GM19043 (cell line): ENCODE measurements around the gene CTBP2.

Experiments used
- ATAC-seq: cut with Tn5 transposase; IDR thresholded peaks from one replicate; pipeline ENCODE4 v1.9.1; 2021; ENCODE audit warnings: low read depth; ENCODE audit not compliant: unreplicated experiment

CTBP2 gene

DNA sequence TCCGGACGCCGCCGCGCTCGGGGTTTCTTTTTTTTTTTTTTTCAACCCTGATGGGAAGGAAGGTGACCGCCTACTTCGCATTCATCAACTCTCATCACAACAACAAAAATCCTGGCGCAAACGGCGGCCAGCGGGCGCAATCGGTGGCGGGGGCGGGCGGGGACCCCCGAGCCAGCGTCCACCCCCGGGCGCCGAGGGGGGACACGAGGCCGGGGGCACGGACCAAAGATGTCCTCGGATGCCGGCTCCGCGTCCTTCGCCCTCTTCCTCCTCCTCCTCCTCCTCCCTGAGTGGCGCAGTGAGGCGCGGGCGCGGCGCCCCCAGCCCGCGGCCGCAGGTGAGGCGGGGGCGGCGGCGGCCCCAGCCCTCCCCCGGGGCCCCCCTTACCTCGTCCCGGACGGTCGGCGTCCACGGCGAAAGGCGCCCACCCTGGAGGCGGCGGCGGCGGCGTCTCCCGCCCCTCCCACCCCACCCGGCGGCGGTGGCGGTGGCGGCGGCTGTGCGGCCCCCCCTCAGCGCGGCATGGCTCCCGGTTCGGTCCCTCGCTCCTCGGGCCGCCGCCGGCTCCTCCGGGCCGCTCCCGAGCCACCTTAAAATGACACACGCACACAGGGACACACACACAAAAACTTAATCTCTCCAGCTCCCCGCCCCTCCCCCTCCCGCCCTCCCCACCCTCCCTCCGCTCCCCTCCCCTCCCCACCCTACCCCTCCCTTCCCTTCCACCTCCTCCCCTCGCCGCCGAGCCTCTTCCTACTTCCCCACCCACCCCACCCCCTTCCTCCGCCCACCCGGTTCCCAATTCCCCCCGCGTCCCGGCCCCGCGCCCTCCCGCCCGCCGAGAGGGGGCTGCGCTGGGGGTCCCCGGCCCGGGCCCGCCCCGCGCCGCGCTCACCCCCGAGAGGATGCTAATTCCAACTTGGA lies at the start of gene CTBP2:
Gene CTBP2, minus strand, starts transcription at position 632 of the 924 bp plus-strand sequence.
- no peak for ATAC-seq

DNA sequence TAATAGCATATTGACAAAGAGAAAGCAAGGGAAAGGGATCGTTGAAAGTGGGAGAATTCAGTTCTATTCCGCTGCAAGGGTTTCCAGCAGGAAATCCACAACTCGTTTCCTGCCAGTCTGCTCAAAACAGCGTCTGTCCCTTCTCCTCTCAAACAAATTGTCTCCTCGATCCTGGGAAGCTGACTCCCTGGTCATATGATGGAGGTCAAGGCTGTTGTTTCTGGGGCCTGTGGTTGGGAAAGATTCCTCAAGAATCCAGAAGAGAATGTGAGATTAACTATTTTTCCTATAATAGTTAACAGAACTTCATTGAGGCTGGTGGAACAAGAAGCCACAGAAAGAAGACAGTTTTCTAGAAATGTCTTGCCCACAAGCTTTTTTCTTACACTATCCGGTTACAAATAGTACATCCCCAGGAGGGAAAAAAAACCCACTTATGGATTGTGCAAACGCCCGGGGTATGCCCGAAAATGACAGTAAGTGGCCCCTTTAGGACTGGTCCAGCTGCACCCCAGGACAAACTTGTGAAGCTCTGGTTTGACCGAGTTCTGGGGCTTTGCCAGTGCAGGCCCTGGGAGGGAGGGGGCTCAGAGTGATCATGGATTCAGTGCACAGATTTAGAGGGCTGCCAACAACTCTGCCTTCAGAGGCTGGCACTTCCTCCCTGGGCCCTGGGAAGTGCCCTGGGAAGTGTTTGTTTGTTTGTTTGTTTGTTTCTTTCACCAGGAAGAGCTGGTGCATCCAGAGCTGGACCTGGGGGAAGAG lies 49.4 kb upstream of the CTBP2 start:
- ATAC-seq: no peak

DNA sequence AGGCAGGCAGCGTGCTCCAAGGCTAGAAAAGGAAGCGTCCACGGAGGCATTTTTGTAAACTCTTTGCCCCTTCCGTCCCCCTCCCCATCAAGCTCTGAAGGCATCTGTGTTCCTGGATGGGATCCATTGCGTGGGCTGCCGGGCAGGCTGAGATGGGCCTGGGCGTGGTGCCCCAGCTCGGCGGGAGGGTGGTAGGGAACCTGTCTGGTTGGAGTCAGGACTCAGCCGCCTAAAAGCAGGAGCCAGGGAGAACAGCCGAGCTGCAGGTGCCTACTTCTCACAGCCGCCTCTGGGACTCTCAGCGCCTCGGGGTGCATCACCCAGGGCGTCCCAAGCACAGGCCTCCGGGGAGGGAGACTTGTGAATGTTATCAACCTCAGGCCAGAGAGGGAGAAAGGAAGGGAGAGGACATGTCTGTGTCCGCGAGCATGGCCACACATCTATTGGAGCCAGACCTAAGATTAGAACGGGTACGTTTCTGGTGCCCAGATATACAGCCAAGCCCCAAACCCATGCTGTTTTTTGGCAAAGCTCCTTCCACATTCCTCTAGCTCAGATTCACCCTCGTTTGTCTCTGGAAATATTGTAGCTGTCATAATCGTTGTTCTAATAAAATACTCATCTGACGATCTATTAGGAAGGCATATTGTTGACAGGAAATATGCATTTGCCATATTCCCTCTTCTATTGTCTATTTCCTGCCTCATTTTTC lies 48.6 kb upstream of the CTBP2 start:
- no peak for ATAC-seq

DNA sequence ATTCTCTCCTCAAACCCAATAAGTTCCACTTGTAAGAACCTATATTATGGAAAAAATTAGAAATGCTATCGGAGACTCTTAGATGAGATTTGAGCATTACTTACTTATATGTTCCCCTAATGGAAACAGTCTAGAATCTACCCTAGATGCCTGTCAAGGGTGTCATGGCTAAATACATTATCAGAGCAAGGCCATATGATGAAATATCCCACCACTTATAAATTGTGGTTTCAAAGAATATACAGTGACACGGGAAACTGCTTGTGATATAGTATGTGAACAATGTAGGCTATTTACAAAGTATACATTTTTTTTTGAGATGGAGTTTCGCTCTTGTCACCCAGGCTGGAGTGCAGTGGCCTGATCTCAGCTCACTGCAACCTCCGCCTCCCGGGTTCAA lies 46.3 kb upstream of the CTBP2 start:
- ATAC-seq: no peak

DNA sequence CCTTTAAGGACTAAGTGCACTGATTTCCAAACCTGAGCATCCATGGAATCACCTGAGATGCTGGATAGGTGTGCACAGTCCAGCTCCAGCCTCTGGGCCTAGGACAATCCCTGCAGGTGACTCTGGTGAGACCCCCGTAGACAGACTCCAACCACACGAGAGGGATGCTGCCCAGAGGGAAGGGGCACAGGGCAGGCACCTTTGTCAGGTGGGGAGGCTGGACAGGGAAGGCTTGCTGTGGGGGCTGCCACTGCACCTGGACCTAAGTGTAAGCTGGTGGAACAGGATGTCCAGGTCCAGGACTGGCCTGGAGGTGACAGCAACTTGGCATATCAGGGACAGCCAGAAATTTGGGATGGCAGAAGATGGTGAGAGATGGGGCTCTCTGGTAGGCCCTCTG lies 45.1 kb upstream of the CTBP2 start:
- no peak for ATAC-seq

DNA sequence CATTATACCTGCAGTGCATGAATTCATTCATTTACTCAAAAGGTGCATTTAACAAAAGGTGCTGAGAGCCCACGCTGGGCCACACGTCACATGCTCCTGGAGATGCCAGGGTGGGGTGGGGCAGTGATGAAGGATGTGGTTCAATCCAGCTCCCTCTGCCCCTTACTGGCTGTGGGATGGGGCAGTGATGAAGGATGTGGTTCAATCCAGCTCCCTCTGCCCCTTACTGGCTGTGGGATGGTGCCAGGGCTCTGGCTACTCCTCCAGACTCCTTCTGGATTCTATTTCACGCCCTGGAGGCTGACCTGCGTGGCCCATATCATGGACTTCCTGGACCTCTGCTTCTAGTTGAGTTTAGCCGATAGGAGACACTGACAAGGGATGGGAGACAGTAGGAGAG lies 44.0 kb upstream of the CTBP2 start:
- no peak for ATAC-seq

DNA sequence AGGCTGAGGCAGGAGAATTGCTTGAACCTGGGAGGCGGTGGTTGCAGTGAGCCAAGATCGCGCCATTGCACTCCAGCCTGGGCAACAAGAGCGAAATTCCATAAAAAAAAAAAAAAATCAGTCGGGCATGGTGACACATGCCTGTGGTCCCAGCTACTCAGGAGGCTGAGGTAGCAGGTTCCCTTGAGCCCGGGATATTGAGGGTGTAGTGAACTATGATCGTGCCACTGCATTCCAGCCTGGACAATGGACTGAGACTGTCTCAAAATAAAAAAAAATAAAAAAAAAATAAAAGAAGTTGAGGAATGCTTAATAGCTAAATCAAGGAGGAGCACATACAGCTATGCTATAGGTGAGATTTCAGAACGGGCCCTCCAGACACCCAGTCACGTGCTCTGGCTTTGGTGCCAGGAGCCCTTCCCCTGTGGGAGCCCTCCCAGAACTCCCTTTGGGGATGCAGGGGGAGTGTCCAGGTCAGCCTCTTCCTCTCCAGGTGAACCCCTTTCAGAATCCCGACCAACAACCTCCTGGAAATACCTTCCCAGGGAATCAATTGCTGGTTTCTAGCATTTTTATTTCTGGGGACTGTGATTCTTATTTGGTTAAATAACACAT lies 42.9 kb upstream of the CTBP2 start:
- ATAC-seq: no peak

DNA sequence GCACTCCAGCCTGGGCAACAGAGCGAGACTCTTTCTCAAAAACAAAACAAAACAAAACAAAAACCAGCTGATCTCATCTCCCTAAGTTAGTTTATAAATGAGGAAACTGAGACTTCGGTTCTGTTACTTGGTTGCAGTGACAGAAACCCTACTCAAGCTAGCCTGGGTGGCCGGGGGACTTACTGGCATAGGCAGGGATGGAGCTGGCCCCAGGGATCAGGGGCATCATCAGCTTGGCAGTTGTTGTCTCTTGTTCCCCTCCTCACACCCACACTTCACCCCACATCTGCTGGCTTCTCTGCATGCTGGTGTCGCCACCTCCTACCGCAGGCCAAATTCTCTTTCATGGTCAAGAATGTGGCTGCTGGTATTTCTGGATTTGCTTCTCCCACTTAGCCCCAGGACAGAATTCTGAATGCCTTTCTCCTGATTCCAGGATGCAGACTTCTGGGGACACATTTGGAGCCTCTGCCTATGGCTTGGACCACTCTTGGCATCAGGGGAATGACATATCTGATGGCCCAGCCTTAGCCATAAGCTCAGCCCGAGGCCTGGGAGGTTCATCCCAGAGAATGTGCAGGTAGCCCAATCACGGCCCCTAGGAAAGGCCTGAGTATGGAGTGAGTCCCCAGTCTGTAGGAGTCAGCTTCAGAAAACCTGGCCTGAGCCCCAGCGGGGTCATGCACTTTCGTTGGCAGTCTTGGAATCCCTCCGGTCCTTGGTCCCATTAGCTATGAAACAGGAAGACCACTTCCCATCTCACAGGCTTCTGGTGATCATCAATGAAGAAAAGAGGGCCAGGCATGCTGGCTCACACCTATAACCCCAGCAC lies 41.6 kb upstream of the CTBP2 start:
- no peak for ATAC-seq

DNA sequence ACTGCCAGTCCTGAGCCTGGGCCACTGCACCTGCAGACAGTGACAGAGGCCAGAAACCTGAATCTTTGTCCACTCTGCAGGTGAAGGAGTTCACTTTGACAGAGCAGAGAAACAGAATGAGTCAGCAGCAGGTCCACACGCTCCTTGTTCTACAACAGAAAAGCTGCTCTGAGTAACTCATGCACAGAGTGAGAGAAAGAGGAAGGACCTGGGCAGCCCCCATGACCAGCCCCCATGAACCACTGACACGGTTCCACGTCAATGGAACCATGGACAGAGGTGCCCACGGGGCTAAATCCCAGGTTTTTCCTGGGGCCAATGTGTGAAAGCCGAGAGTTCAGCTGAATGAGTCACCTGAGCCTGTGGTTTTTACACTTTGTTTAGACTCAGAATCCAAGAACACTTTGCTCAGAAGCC lies 40.8 kb upstream of the CTBP2 start:
- peak; percentile 89 for ATAC-seq

DNA sequence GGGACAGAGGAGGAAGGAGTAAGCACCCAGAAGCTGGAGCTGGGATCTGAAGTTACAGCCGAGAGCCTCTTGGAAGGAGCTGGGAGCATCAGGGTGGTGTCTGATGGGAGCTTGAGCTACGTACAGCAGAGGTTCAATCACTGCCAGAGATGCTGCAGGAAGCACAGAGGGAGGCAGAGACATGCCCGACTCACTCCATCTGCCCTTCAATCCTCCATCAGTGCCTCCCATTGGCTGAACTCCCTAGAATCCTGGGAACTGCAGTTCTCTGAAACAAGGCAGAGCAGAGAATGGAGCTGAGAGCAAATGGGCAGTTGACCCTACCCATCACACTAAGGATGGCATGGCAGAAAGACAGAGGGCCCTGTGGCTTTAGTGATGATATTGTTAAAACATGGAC lies 40.0 kb upstream of the CTBP2 start:
- no peak for ATAC-seq

DNA sequence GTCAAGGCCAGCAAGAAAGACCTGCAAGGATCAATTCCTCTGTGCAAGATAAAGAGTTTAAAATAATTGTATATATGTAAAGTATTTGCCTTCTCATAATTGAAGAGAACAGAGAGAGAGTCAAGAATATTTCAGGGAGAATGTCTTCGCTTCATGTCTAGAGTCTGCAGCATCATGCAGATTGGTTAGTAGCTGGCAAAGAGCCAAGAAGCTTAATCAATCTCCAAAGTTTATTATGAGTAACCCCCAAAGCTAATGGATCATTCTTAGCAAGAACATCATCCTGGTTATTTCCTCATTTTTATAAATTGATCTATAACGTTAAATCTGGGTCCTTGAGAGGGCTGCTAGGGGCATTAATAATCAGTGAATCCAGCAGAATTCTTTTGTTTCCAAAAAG lies 38.9 kb upstream of the CTBP2 start:
- no peak for ATAC-seq

DNA sequence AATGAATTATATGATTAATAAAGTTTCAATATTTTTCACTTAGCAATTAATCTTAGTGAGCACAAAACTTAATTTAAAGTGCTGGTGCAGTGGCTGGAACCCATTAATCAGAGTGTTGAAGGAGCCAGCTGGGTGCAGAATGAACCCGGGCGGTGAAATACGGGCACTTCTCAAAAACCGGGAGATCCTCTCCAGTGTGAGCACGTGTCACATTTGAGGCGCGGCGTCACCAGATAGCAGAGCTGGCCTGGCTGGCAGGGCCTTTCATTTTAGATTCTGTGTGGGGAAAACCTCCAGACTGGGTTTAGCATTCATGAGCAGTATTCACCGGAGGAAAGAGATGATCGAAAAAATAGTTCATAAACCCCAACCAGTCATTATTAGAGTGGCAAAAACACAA lies 34.5 kb upstream of the CTBP2 start:
- no peak for ATAC-seq

DNA sequence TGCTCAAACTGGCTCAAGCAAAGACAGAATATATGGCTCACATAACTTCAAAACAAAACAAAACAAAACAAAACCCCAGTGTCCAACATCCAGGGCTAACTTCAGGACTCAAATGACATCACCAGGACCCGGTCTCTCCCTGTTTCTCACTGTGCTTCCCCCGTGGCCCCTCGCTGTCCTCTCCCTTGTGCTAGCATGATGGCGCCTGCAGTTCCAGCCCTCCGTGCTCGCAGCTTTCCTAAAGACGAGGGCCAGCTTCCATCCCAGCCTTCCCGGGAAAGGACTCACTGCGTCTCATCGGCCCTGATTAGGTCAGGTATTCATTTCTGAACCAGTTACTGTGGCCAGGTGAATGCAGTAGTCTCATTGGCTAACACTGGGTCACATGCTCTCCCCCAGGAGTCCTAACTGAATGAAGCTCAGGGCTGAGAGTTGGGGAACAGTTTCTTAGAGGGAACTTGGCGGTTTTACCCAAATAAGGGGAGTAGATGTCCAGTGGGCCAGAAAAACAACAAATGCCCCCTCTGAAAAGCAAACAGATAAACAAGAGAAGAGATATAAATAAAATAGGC lies 33.0 kb upstream of the CTBP2 start:
- ATAC-seq: no peak

DNA sequence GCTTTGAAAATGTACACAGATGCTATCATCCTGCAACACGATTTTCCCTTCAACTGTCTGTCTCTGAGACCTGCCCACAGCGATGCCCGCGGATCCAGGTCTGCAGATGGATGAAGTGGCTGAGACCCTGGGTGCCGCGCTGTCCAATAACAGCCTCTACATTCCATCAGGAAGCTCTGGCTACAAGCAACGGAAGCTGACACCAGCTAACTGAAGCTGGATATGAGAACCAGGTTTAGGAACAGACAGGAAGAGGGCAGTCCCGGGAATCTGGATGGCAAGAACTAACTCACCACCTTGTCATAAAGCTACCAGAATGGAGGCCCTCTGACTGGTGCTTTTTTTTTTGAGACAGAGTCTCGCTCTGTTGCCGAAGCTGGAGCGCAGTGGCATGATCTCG lies 32.3 kb upstream of the CTBP2 start:
- no peak for ATAC-seq

DNA sequence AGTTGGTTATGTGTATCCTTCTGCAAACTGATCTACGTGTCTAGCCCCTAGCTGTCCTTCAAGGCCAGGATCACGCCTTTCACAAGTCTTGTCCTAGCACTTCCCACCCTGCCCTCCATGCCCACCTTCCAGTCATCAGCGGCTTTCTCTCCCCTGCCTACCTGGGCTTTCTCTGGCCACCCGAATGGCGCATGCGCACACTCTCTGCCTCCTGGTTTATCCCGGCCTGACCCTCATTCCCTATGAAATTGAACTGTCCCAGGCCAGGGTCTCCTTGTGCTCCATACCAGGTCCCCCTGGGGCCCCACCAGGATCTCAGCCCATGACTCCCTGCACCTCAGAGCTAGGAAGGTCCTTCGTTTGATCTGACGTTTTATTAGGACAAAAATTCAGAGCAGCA lies 31.6 kb upstream of the CTBP2 start:
- ATAC-seq: no peak

DNA sequence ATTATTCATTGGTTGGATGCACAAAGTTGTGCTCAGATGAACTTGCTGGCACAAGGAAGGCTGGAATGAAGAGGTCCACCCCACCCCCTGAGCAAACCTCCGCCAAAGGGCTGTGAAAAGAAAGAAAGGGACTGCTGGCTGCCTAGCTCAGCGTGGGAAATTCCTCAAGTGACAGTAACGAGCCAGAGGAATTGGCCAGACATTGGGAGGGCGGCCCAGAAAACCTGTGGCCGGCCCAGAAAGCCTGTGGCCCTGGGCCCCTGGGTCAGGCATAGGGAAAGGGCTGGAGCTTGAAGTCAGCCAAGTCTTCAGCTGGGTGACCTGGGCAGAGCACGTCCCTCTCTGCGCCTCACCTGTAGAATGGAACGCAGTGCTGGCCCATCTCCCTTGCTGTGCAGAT lies 30.6 kb upstream of the CTBP2 start:
- no peak for ATAC-seq

DNA sequence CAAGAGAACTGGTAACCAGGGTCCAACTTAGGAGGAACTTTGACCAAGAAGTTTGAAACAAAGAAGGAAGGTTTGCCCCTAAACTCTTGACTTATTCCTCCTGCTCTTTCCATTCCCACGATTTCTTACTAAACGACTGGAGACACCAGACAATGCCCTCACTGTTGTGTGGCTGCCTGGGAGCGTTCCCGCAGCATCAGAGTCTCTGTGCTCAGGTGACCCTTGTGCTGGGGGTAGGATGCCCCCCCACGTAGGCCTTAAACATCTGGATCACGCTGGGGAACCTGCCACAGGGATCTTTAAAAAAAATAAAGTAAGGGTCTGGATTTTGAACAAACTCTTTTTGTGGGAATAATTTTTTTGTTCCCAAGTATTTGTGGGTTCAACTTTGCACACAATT lies 30.1 kb upstream of the CTBP2 start:
- no peak for ATAC-seq

DNA sequence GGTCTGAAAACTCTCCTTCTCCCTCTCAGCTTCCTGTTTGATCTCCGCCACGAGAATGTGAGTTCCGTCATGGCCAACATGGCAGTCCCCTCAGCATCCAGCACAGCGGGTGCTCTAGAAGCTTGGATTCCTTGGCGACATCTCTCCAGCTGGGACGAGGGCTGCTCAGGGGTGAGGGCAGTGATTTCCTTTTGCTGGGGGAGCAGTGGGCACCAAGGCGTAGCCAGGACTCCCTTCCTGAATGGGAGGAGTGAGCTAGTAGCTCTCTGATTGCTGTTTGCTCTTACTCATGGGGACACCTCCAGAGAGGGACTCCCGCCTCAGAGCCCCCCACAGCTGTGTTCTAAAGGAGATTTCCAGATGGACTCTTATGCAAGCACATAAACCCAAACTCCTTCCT lies 28.8 kb upstream of the CTBP2 start:
- ATAC-seq: no peak
